Fibroblast of lung (primary cell): ENCODE results near the gene GOLGA6A.
"Not testable (repeated sequence)": the region's sequence is repeated elsewhere in the genome, so short reads cannot be mapped to it uniquely, and the experiment has no call there.

Source experiments
- EZH2 ChIP-seq: IDR thresholded peaks from 2 replicates; pipeline ENCODE4 v1.5.1; 2012; ENCODE audit warnings: low read length, control low read depth, mild to moderate bottlenecking; ENCODE audit errors: missing control alignments
- TF ChIP-seq, protein P1 (sequence below), 2 donors: IDR thresholded peaks in 1 of 2; conservative IDR thresholded peaks in 1 of 2; 1 replicate in 1 of 2; 2 replicates in 1 of 2; pipeline ENCODE4 v1.5.1; 2011 to 2012; ENCODE audit warnings: low read length in 2 of 2, control low read depth in 1 of 2, inconsistent platforms in 1 of 2, low read depth in 1 of 2, mild to moderate bottlenecking in 1 of 2

DNA sequence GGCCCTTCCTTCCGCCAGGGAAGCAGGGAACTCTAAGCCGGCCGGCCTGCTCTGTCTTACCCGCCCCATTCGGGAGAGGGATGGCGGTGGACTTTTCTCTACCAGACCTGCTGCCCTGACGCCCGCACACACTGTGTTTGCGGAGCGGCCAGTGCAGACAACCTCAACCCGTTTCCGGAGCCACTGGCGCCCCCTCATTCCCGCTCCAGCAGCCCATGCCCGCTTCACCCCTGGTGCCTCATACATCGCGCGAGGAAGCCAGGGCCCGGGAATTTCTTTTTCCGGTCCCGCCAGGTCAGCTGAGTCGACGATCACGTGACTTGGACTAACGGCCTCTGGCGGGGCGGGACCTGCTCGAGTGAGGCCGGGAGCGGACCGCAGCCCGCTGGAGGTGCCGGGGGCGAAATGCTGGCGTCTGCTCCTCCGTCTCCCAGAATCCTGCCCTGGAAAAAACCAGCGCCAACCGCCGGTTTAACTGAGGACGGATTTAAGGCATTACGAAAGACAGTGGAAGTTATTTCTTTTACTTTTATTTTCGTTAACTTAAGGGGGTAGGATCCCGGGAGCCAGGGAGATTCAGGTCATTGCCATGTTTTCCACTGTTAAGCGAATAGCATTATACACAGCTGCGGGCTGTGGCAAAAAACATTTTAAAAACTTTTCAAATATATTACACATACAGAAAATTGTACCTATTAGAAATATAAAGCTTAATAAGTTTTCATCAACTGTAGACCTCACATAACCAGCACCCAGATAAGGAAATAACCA lies 17.8 kb upstream of the GOLGA6A start:
- TF ChIP-seq, protein P1, sequence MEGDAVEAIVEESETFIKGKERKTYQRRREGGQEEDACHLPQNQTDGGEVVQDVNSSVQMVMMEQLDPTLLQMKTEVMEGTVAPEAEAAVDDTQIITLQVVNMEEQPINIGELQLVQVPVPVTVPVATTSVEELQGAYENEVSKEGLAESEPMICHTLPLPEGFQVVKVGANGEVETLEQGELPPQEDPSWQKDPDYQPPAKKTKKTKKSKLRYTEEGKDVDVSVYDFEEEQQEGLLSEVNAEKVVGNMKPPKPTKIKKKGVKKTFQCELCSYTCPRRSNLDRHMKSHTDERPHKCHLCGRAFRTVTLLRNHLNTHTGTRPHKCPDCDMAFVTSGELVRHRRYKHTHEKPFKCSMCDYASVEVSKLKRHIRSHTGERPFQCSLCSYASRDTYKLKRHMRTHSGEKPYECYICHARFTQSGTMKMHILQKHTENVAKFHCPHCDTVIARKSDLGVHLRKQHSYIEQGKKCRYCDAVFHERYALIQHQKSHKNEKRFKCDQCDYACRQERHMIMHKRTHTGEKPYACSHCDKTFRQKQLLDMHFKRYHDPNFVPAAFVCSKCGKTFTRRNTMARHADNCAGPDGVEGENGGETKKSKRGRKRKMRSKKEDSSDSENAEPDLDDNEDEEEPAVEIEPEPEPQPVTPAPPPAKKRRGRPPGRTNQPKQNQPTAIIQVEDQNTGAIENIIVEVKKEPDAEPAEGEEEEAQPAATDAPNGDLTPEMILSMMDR (conservative IDR thresholded peaks at IDR 0.05 in 1 of 2, IDR thresholded peaks at IDR 0.05 in 1 of 2; ENCODE audit: low read depth in 1 of 2, low read length in 2 of 2), result not testable (repeated sequence)
- TF ChIP-seq EZH2, result not testable (repeated sequence)
